SK-N-MC (cell line): Measurements from ENCODE around the gene ELFN1.

Experiments
- EZH2 ChIP-seq: fragments of 200-600 bp; sonication (generic); IDR thresholded peaks from one replicate; pipeline ENCODE4 v1.6.1; 2017; ENCODE audit warnings: antibody characterized with exemption
- FOXP2 ChIP-seq: optimal IDR thresholded peaks from 2 replicates; pipeline ENCODE3; 2011; ENCODE audit warnings: mild to moderate bottlenecking, moderate library complexity; ENCODE audit not compliant: insufficient read depth; ENCODE audit errors: extremely low read length, control extremely low read depth
- POLR2AphosphoS5 ChIP-seq: IDR thresholded peaks from 2 replicates; pipeline ENCODE4 v1.6.1; 2012; ENCODE audit warnings: mild to moderate bottlenecking, low read depth, low read length, borderline replicate concordance

GRCh38 chr7:1631678-1632077 lies 38.4 kb upstream of the ELFN1 start:
- no peak for TF ChIP-seq POLR2AphosphoS5
- TF ChIP-seq EZH2, result no peak
- no peak for TF ChIP-seq FOXP2
